Activated CD8-positive, alpha-beta memory T cell treated with anti-CD3 and anti-CD28 coated beads for 4 hours (primary cell): ENCODE data around the gene COA3.

Source experiments
- DNase-seq, 2 donors: peaks; one replicate each; pipeline ENCODE4 v3.0.0-alpha.2; 2020; ENCODE audit warnings: low read depth in 2 of 2

COA3 gene

DNA sequence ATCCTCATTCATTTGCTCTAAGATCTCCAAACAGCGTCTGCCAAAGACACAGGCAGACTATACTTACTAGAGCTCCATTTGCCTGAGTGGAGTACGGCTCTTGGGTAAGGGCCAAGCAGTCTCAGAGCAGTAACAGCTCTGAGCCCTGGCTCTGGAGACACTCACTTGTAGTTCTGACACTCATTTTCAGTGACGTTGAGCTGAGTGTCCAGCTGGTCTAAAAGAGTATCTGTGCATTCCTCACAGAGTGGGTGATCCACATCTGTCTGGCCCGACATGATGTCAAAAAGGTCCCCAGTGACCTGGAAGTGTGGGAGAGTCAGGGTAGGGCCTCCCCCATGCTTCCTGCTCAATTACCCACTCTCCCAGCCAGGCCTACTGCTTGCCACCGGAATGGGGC lies 19.9 kb upstream of the COA3 start:
- DNase-seq = no peak

DNA sequence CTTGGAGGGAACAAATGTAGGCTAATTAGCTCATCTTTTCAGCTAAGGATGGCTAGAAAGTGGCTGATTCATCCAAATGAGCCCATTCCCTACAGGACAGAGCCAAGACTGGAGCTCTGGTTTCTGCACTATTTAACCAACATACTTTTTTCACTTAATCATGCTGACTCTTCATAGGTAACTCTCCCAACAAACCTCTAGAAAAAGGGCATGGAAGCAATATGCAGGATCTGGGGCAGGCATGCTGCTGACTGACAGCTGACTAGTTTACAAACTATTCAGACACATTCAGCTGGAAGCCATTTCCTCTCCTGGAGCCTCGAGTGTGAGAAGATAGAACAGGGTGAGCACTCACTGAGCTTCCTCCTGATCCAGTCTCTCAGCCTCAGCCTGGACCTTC lies 19.4 kb upstream of the COA3 start:
- DNase-seq = no peak

DNA sequence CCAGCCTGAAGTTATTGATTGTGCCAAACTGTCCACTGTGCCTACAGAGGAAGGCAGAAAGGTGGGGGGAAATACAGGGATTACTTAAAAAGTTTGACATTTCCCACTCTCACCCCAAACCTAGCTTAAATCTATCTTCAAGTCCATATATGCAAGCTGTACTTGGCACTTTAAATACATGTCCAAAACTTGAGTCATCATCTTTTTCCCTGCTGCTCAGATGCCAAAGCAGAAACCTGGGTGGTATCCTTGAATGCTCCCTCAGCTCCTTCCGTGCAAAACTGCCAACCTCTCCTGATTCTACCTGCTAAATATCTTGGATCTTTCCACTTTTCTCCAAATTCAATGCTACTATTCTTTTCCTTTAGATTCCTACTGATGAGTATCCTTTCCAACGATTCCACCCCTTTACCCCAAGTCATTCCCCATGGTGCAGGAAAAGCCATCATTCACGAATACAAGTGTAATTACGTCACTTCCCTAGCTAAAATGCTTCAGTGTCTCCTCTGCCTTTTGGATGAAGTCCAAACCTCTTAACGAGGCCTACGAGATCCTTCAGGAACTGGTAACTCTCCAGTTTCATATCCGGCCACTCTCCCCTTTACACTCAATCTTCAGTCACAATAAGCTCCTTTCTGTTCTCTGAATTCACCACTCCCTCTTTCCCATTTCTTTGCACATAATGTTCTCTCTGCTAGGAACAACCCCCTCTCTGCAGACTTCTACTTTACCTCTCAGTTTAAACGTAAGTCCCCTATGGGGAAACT lies 16.3 kb upstream of the COA3 start:
- no peak for DNase-seq

DNA sequence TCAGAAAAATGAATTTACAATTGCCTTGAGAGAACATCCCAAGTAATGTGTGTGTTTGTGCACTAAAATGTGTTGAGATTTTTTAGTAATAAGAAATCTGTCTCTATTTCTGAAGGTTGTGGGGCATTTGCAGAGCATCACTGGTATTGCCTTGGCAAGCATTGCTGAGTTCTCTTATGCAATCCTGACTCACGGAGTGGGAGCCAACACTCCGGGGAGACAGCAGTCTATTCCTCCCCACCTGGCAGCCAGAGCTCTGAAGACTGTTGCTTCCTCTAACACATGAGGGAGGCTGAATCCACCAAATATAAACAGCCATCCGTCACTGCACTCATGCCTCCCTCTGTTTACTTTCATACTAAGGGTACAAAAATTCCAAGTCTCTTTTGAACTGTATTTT lies 10.7 kb upstream of the COA3 start:
- DNase-seq = no peak

DNA sequence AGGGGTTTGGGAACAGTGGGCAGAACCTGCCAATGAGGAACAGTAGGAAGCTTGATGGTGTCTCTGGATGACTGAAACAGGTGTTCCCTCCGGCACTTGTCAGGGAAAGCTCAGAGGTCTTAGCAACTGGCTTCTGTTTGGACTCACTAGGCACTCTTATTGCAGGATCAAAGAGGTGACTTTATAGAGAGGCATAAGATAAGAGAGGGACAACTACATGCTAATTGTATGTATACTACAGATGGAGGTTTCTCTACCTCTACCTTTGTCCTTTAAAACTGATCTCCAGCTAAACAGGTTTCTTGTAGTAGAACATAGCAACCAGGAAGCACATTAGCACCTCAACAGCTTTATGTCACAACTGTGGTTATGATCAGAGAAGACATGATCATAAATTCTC lies 7.7 kb upstream of the COA3 start:
- no peak for DNase-seq

DNA sequence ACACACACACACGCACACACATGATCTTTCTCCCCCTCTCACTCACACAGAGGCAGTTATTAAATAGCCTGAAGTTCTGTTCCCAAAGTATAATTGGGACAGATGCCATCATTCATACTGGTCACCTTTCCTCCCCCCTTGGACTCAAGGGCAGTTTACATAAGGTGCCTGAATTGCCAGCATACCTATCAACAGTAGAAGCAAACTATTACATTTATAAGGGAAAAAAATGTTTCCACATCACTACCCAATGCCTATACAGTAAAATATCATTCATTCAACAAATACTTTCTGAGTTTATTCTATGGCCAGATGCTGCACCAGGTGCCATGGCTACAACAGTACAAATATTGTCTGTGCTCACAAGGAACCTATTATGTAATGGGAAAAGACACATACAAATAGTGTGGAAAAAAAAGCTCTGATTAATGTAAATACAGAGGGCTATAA lies 6.4 kb upstream of the COA3 start:
- no peak for DNase-seq

DNA sequence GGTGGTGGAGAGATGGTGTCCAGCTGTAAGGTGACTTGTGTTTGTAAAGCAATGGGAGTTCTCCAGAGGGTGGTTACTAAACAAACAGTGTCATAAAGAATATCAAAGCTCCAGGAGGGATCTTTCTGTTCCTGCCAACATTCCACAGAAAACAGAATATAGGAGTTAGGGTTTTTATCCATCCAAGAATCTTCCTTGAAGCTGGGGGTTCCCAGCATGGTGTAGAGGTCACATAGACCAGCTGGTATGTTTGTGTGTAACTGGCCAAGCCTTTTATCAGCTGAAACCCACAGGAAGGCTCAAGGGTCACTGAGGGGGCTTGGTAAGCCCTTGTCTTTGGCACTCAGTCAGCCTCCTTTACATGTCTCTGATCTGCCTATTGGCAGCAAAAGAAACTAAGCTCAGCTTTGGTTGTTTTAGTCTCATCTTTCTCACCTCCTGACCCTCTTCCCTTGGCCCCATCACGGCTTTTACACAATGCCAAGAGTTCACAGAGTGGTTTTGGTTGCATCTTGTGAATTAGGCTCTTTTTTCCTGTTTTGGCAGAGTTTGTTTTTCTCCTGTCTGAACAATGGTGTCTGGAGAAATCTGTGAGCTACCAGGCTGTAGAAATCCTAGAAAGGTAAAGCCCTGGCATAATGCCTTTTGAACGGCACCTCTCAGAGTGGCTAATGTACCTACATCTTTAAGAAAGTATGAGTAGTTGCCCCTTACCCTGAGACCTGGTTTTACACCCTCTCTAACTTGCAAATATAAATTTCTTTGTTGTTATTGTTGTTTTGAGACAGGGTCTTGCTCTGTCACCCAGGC lies 4.8 kb upstream of the COA3 start:
- no peak for DNase-seq

DNA sequence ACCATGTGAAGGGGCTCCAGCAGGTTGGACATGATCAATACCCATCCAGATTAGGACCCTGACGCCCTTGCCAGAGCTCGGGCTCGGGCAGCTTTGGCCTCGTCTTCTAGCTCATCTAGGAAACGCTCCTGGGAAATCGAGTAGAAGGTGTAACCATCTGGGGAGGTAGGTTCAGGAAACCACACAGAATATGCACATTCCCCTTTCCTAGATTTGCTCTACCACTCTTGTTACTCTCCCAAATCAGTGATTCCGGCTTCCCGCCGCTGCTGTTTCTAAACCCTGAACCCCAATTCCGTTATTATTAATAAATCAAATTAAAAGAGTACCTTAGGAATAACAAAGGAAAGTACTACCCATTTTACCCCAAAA lies 507 bp downstream of the COA3 start:
- DNase-seq = no peak

DNA sequence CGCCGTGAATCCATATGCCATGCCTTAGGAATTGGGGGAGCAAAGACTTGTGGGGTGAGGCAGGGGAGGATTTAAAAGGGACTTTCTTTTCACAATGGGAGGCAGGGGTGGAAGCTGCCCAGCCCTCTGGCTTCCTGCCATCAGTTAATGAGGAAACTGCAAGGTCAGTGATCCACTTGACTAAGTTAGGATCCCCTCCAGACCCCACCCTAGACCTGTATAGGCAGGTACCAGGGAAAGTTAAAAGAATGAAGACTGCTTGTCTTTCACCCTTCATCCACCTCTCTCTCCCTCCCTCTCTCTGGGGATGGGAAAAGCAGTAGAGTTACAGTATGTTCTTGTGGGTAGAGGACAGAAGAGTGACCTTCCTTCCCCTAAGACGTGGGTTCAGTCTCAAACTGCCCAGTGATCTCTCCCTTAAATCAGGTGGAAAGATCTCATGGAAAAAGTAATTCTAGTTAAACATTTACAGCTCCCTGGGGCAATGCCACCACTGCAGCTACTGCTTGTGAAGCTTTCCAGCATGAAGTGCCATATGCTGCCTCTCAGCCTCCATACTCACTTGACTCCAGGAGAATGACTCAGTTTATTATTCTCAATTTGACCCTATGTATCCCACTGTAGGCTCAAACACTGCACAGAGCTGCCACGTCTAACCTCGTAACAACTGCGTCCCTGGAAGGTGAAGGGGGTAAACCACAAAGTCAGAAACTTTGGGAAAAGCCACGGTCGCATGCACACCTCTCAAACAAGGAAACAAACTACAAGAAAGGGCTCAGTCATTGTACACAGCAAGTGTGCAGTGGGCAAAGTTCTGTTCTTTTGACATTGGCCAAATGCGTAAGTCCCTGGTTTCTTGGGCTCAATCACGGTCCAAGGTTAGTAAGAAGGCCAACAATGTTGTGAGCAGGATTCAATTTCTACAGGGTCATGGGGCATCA lies 1.2 kb downstream of the COA3 start:
- DNase-seq = no peak

DNA sequence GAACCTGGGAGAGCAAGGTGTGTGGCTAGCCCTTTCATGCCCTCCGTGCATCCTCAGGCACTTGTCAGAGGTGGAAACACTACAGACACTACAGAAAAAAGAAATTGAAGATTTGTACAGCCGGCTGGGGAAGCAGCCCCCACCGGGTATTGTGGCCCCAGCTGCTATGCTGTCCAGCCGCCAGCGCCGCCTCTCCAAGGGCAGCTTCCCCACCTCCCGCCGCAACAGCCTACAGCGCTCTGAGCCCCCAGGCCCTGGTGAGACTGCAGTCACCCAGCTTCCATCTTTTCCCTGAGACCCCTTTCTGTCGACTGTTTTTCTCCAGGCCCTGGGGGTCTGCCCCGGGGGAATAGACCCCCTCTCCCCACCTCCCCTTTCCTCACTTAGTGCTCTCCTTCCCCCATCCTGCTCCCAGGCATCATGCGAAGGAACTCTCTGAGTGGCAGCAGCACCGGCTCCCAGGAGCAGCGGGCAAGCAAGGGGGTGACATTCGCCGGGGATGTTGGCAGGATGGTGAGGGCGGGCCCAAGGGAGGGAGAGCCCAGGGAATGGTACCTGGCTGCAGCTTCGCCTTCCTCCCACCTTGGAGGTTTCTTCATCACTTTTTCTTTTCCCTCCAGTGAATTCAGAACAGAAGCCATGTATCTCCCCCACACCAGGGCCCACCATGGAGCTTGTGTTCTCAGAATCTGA lies 2.3 kb downstream of the COA3 start:
- DNase-seq = no peak

DNA sequence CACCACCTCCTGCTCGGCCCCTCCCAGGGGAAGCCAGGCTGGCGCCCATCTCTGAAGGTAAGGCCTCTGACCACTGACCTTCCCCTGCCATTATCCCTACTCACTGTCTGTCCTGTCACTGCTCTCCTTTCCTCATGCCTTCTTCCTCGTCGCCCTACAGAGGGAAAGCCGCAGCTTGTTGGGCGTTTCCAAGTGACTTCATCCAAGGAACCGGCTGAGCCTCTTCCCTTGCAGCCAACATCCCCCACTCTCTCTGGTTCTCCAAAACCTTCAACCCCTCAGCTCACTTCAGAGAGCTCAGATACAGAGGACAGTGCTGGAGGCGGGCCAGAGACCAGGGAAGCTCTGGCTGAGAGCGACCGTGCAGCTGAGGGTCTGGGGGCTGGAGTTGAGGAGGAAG lies 3.0 kb downstream of the COA3 start:
- DNase-seq = no peak

DNA sequence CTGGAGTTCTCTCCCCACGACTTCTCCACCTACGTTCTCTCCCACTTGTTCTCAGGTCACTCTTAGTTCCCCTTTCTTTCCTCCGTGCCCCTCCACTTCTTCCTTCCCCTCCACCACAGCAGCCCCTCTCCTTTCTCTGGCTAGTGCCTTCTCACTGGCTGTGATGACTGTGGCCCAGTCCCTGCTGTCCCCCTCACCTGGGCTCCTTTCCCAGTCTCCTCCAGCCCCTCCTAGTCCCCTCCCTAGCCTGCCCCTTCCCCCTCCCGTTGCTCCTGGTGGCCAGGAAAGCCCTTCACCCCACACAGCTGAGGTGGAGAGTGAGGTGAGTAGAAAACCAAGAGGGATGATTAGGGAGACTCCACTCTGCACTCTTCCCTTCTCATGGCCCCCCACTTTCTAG lies 3.4 kb downstream of the COA3 start:
- no peak for DNase-seq

DNA sequence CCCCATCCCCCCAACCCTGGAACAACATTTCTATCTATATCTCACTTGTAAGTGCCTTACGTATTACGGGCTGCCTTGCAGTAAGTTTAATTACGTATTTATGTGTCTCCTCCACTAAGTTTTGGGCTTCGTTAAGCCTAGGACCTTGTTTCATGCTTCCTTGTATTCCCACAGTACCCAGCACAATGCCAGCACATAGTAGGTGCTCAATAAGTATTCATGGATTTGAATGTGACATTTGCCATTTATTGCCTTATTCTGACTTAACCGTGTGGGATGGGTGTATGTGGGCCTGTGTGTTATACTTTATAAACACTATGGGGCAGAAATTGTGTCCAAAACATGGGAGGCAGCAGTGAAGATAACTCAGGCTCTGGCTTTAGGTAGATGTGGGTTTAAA lies 6.0 kb downstream of the COA3 start:
- DNase-seq = no peak

DNA sequence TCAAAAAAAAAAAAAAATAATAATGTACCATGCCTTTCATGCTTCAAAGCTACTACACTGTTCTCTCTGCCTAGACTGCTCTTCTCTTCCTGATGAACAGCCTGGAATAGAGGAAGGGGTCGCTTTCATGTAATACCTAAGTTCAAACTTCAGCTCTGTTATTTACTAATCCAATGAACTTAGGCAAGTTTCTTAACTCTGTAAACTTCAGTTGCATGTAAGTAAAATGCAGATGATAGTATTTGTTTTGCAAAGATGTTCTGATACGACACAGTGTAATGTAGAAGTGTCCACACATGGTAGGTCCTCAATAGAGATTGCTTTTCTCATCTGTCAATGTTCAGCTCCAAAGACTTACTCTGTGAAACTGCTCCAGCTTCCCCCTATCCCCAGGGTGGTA lies 6.6 kb downstream of the COA3 start:
- no peak for DNase-seq

DNA sequence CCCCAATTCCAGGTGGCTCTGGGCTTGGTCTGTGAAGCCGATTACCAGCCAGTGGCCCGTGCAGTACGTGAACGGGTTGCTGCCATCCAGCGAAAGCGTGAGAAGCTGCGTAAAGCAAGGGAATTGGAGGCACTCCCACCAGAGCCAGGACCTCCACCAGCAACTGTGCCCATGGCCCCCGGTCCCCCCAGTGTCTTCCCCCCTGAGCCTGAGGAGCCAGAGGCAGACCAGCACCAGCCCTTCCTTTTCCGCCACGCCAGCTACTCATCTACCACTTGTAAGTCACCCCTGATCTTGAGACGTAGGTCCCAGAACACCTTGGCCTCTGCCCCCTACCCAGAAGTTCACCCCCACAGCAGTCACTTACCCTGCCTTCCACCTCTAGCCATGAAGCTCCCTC lies 11.2 kb downstream of the COA3 start:
- no peak for DNase-seq

DNA sequence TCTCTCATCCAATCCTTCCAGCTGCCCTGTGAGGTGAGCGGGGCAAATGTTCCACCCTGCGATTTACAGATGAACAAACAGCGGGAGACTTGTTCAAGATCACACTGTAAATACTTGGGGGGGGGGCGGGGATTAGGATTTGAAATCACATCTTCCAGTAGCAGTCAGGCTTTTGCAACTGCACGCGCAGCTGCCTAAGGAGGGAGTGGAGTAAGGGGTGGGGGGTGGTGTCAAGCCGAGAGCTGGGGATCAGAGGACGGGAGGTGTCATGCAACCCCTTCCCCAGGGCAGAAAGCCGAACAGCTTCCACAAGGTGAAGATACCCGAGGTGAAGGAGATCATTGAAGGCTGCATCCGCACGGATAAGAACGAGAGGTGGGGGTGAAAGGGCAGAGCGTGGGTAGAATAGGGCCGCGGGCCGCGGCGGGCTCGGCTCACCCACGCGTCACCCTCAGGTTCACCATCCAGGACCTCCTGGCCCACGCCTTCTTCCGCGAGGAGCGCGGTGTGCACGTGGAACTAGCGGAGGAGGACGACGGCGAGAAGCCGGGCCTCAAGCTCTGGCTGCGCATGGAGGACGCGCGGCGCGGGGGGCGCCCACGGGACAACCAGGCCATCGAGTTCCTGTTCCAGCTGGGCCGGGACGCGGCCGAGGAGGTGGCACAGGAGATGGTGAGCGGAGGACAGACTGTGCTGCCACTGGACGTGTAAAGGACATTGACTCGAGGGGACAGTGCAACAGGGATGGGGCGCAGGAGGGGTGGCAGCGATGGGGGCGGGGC lies 13.5 kb downstream of the COA3 start:
- DNase-seq = no peak

DNA sequence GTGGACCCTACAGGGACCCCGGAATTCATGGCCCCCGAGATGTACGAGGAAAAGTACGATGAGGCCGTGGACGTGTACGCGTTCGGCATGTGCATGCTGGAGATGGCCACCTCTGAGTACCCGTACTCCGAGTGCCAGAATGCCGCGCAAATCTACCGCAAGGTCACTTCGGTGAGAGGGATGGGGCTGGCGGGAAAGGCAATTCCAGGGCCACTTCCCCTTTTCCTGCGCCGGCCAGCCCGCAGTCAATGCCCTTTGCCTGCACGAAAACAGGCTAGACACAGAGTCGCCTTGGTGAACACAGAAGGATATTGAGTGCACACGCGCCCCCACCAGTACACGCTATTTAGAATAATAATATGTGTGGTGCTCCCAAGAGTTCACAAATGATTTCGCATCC lies 14.1 kb downstream of the COA3 start:
- DNase-seq = no peak

DNA sequence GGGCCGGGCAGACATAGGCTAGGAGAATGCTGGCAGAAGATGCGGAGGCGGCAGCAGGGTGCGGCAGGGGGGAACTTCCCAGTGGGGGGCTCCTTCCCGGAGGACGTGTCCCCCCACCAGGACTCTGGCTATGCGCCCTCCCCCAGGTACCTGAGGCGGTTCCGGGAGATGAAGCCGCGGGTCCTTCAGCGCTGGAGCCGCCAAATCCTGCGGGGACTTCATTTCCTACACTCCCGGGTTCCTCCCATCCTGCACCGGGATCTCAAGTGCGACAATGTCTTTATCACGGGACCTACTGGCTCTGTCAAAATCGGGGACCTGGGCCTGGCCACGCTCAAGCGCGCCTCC lies 14.7 kb downstream of the COA3 start:
- DNase-seq = no peak

DNA sequence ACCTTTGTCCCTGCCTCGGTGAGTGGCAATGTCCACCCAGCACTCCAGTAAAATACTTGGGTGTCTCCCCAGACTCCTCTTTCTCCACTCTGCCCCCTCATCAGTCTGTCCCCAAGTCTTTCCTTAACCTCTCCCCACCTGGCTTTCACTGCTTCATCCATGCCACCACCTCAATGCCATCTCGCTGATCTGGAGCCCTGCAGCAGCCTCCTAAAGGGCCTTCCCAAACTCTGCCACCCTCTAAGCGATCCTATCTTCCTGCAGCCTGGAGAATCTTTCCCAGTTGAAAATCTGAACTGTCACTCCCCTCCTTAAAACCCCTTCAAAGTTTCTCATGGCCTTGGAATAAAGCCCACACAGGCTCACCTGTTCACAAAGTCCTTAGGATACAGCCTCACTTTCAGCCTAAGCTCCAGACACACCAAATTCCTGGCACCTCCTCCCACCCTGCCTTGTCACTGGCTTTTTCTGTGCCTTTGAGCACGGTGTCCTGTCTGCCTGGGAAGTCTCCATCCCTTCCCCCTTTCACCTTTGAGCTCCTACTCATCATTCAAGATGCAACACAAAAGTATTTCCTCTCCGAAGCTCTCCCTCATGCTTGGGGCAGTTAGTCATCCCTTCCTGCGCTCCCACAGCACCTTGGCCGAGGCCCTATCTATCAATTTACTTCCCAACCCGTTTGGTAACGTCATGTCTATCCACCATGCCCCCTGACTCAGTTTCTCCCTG lies 15.3 kb downstream of the COA3 start:
- DNase-seq = no peak
